HepG2 (cell line): ENCODE results near the gene SRC. TPM values are rescaled to one million over a fixed set of nuclear protein-coding genes. Genes with fewer than 3 reads are reported as not detected.

ENCODE experiments used
- ATAC-seq: fragments of 200-7000 bp; cut with Tn5 transposase; 3 replicates; pipeline ENCODE4 v1.9.1; 2020; ENCODE audit warnings: mild to moderate bottlenecking, moderate library complexity
- BruUV-seq: library from RNA; stranded (reverse); fragments of 400-500 nt; replicated peaks from 2 replicates; lab custom pipeline; 2021; lab: Mats Ljungman, UMichigan
- CTCF ChIA-PET: fragments of 300-600 bp; formaldehyde crosslinking; extraction: SDS; loops from one replicate; lab custom pipeline; 2021; ENCODE audit warnings: low total read pairs, inconsistent platforms, low intra/inter-chr PET ratio; lab: Yijun Ruan, JAX
- POLR2A ChIA-PET: fragments of 350-600 bp; sonication (Branson Sonifier 250); formaldehyde crosslinking; loops from one replicate; lab custom pipeline; 2020; ENCODE audit warnings: antibody characterized with exemption, inconsistent platforms; lab: Yijun Ruan, JAX
- DNase-seq: peaks from one replicate; pipeline ENCODE4 v3.0.0-alpha.2; 2015; ENCODE audit warnings: low spot score
- FAIRE-seq: peaks from 3 replicates; lab custom pipeline; 2011; peaks lifted over from hg19 to GRCh38; lab: Jason Lieb, UNC
- H2AFZ ChIP-seq: one replicate; pipeline ENCODE4 v1.6.1; 2011; ENCODE audit warnings: low read length, inconsistent platforms
- H3K27ac ChIP-seq: fragments of 300-600 bp; 3 replicates; pipeline ENCODE4 v1.8.0; 2011; ENCODE audit warnings: mixed run types, mild to moderate bottlenecking, mixed read lengths, low read length, inconsistent platforms; ENCODE audit not compliant: insufficient read depth; ENCODE audit errors: extremely low read length
- H3K27me3 ChIP-seq, 2 experiments: fragments of 200-600 bp in 1 of 2; 2 replicates in 1 of 2; 3 replicates in 1 of 2; pipeline versions ENCODE4 v1.6.0 to v1.8.0; 2011; ENCODE audit warnings: low read length in 2 of 2, mild to moderate bottlenecking in 2 of 2, moderate library complexity in 2 of 2, inconsistent platforms in 1 of 2; ENCODE audit not compliant: insufficient read depth in 2 of 2, control insufficient read depth in 1 of 2
- H3K36me3 ChIP-seq, 2 experiments: fragments of 200-600 bp in 1 of 2; replicated peaks in 1 of 2; 2 replicates in 1 of 2; 3 replicates in 1 of 2; pipeline versions ENCODE4 v1.5.1 to v1.8.0; 2011; ENCODE audit warnings: low read length in 2 of 2, inconsistent platforms in 1 of 2; ENCODE audit not compliant: insufficient read depth in 2 of 2, control insufficient read depth in 1 of 2
- H3K4me1 ChIP-seq: 2 replicates; pipeline ENCODE4 v1.5.1; 2012; ENCODE audit warnings: low read length, inconsistent platforms; ENCODE audit not compliant: insufficient read depth
- H3K4me2 ChIP-seq: 2 replicates; pipeline ENCODE4 v1.6.0; 2011; ENCODE audit warnings: low read depth, low read length, inconsistent platforms
- H3K4me3 ChIP-seq, 3 experiments: fragments of 200-600 bp in 1 of 3; sonication (generic), shearing (Covaris generic) in 1 of 3; replicated peaks in 1 of 3; 2 replicates each; pipeline ENCODE4 v1.5.1; 2011 to 2016; ENCODE audit warnings: low read length in 3 of 3, inconsistent platforms in 2 of 3, low read depth in 2 of 3, mild to moderate bottlenecking in 2 of 3, control low read depth in 1 of 3, mixed read lengths in 1 of 3; ENCODE audit not compliant: insufficient read depth in 1 of 3
- H3K79me2 ChIP-seq: one replicate; pipeline ENCODE4 v1.6.1; 2011; ENCODE audit warnings: low read length, inconsistent platforms; ENCODE audit not compliant: insufficient read depth
- H3K9ac ChIP-seq: 2 replicates; pipeline ENCODE4 v1.6.0; 2011; ENCODE audit warnings: mild to moderate bottlenecking, low read depth, low read length, inconsistent platforms; ENCODE audit not compliant: insufficient read depth
- H3K9me3 ChIP-seq: 2 replicates; pipeline ENCODE4 v1.5.1; 2012; ENCODE audit warnings: mild to moderate bottlenecking, low read length
- H4K20me1 ChIP-seq: 2 replicates; pipeline ENCODE4 v1.6.0; 2011; ENCODE audit warnings: inconsistent platforms, mild to moderate bottlenecking, low read length, moderate library complexity; ENCODE audit not compliant: insufficient read depth
- CHD4 ChIP-seq: fragments of 200-600 bp; sonication (generic); IDR thresholded peaks from 2 replicates; pipeline ENCODE4 v1.7.0; 2017; ENCODE audit warnings: mild to moderate bottlenecking, low read length, borderline replicate concordance
- RBM22 ChIP-seq: fragments of 200-400 bp; formaldehyde crosslinking; optimal IDR thresholded peaks from 2 replicates; pipeline ENCODE3; 2017; ENCODE audit warnings: mild to moderate bottlenecking, low read length, moderate library complexity
- SOX13 ChIP-seq, 3 experiments: fragments of 450-650 bp in 1 of 3; sonication (generic) in 1 of 3; formaldehyde crosslinking in 1 of 3; IDR thresholded peaks in 2 of 3; conservative IDR thresholded peaks in 1 of 3; 2 replicates each; pipeline versions ENCODE4 v1.5.0 to v1.6.1; 2016 to 2020; ENCODE audit warnings: antibody characterized with exemption in 1 of 3, mild to moderate bottlenecking in 1 of 3, missing compliant biosample characterization in 1 of 3, missing genetic modification reagents in 1 of 3, moderate library complexity in 1 of 3
- TMF1 ChIP-seq: sonication (generic); formaldehyde crosslinking; IDR thresholded peaks from 2 replicates; pipeline ENCODE4 v1.8.1; 2022; ENCODE audit warnings: low read depth, missing genetic modification reagents
- ZNF335 ChIP-seq: sonication (generic); formaldehyde crosslinking; IDR thresholded peaks from 2 replicates; pipeline ENCODE4 v1.4.0; 2020; ENCODE audit warnings: missing genetic modification reagents
- ZNF337 ChIP-seq: sonication (generic); formaldehyde crosslinking; IDR thresholded peaks from 2 replicates; pipeline ENCODE4 v1.5.1; 2020; ENCODE audit warnings: missing genetic modification reagents, low read depth, mild to moderate bottlenecking, borderline replicate concordance
- ZNF556 ChIP-seq: sonication (generic); formaldehyde crosslinking; IDR thresholded peaks from 2 replicates; pipeline ENCODE4 v1.4.0; 2020; ENCODE audit warnings: mild to moderate bottlenecking, missing genetic modification reagents, borderline replicate concordance
- ZNF569 ChIP-seq: sonication (generic); formaldehyde crosslinking; IDR thresholded peaks from 2 replicates; pipeline ENCODE4 v1.5.0; 2020; ENCODE audit warnings: mild to moderate bottlenecking, missing genetic modification reagents, moderate library complexity, borderline replicate concordance
- ZSCAN9 ChIP-seq: IDR thresholded peaks from 2 replicates; pipeline ENCODE4 v1.6.1; 2016; ENCODE audit warnings: borderline replicate concordance
- WGBS: methylation state at CpG from one replicate; pipeline ENCODE4 v1.1.6; 2017; ENCODE audit warnings: low lambda C conversion rate; 5-methylcytosine and 5-hydroxymethylcytosine counted together
- in situ Hi-C: cut with HindIII; loops from 2 replicates; pipeline ENCODE4 v1.10.0; 2017; ENCODE audit warnings: low pct_unique_long_range_greater_than_20kb; ENCODE audit not compliant: extremely low pct_ligation_motif_present
- intact Hi-C: fragments of 100-400 bp; cut with micrococcal nuclease; formaldehyde crosslinking; loops from one replicate; pipeline ENCODE4 v1.10.0; 2022; ENCODE audit not compliant: unreplicated experiment
- polyA plus RNA-seq, 8 experiments: library from polyadenylated mRNA; depleted of rRNA in 3 of 8; stranded (reverse) in 7 of 8; unstranded in 1 of 8; fragments of >200 nt; fragmentation: Illumina TruSeq in 4 of 8; extraction: Trizol in 4 of 8; gene quantifications; 2 replicates each; pipeline versions ENCODE4 v1.2.1 to v1.2.3, GENCODE V29; 2011 to 2016; ENCODE audit warnings: low read depth in 4 of 8, missing spikeins in 1 of 8, mixed read lengths in 1 of 8; ENCODE audit not compliant: insufficient read depth in 1 of 8
- total RNA-seq, 5 experiments: library from RNA; depleted of rRNA; stranded (reverse); fragments of >200 nt; fragmentation: Illumina TruSeq; extraction: Trizol; gene quantifications; 2 replicates each; pipeline ENCODE4 v1.2.3, GENCODE V29; 2016; ENCODE audit warnings: low read depth in 1 of 5
- TF ChIP-seq, protein P1 (sequence below): sonication (generic); formaldehyde crosslinking; IDR thresholded peaks from 2 replicates; pipeline ENCODE4 v1.5.0; 2020; ENCODE audit warnings: missing genetic modification reagents, mild to moderate bottlenecking, borderline replicate concordance
- TF ChIP-seq, protein P2 (sequence below): IDR thresholded peaks from 2 replicates; pipeline ENCODE4 v1.6.1; 2016; ENCODE audit warnings: missing compliant biosample characterization, missing genetic modification reagents, borderline replicate concordance

SRC gene
- total and polyA plus RNA-seq, 2 of the 13 experiments (the other 11 are each of a cell fraction or from before 2014, with no cell fraction given): 54.7 to 192 TPM

DNA sequence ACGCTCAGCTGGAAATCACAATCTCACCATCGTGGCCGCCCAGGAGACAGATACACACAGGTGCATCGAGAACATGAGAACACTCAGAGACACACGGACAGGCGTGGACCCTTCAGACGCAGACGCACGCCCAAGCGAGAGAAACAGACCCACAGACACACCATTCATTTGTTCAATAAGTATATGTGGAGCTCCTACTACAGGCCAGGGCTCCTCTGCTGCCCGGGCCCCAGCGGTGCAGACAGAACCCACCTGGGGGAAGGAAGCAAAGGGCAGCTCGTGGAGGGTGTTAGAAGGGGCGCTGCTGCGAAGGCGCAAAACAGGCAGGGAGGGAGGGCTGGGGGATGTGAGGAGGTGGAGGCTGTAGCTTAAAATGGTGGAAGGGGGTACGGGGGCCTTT, 39.2 kb downstream of the SRC start:
- Histone ChIP-seq H3K27ac (no peak overlapping the region), H3K4me2 (no peak overlapping the region), H3K4me3 (no peak overlapping the region), H4K20me1 (peaks cover 29% of the 10 kb centered on the region; the same call in 1 of the 2 replicates), H3K9ac (no peak overlapping the region), H3K36me3 (peaks cover 47 to 65% of the 10 kb centered on the region in 2 experiments), H3K4me1 (peaks cover 28% of the 10 kb centered on the region), H2AFZ (no peak overlapping the region), H3K79me2 (peaks cover 8% of the 10 kb centered on the region), H3K27me3 (no peaks in the 10 kb centered on the region), H3K9me3 (no peaks in the 10 kb centered on the region)
- intact Hi-C loops (no loop called here), in situ Hi-C loops (loop anchor here (5.0 kb wide), 1 partner anchor 113 kb away; no protein-coding TSS in a partner anchor)
- DNase-seq (no peak), ATAC-seq (no peak), FAIRE-seq (no peak)
- BruUV-seq: no TSS peak
- TF ChIP-seq ZNF569 (no peak), ZSCAN9 (no peak), TMF1 (CRISPR knock-in tag) (peak; percentile 10; the same call in 1 of the 2 replicates), CHD4 (no peak), SOX13 (IDR thresholded peaks at IDR 0.05) (no peak), SOX13 (CRISPR knock-in tag; conservative IDR thresholded peaks at IDR 0.05 in 1 of 2, IDR thresholded peaks at IDR 0.05 in 1 of 2) (no peak), ZNF556 (0 out of 2 replicates have a peak, but pooled peaks have one; percentile 29), ZNF335 (CRISPR knock-in tag) (0 out of 2 replicates have a peak, but pooled peaks have one; percentile 11), ZNF337 (no peak), RBM22 (peak; percentile 13)
- TF ChIP-seq, protein P1, sequence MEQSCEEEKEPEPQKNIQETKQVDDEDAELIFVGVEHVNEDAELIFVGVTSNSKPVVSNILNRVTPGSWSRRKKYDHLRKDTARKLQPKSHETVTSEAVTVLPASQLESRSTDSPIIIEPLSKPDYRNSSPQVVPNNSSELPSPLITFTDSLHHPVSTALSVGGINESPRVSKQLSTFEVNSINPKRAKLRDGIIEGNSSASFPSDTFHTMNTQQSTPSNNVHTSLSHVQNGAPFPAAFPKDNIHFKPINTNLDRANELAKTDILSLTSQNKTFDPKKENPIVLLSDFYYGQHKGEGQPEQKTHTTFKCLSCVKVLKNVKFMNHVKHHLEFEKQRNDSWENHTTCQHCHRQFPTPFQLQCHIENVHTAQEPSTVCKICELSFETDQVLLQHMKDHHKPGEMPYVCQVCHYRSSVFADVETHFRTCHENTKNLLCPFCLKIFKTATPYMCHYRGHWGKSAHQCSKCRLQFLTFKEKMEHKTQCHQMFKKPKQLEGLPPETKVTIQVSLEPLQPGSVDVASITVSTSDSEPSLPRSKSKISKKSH (CRISPR knock-in tag): 0 out of 2 replicates have a peak, but pooled peaks have one; percentile 3
- TF ChIP-seq, protein P2, sequence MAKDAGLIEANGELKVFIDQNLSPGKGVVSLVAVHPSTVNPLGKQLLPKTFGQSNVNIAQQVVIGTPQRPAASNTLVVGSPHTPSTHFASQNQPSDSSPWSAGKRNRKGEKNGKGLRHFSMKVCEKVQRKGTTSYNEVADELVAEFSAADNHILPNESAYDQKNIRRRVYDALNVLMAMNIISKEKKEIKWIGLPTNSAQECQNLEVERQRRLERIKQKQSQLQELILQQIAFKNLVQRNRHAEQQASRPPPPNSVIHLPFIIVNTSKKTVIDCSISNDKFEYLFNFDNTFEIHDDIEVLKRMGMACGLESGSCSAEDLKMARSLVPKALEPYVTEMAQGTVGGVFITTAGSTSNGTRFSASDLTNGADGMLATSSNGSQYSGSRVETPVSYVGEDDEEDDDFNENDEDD (CRISPR knock-in tag): 0 out of 2 replicates have a peak, but pooled peaks have one; percentile 4
- ChIA-PET CTCF (interaction anchor here (0.8 to 3.7 kb wide), 5 partner anchors 14 to 115 kb away, joined by 3 to 57 read pairs (median 4); no protein-coding TSS in a partner anchor), POLR2A (interaction anchor here (0.5 kb wide), 1 partner anchor 51 kb away, joined by 3 read pairs; no protein-coding TSS in a partner anchor)
- WGBS: 97% methylated on average over 17 of the region's 17 CpGs
